ENCODE data around the gene GCAT.

GCAT gene

GRCh38 chr22:37862570-37863325, 55.0 kb downstream of the GCAT start:
- Histone ChIP-seq H2AFZ (ENCODE audit: low read length) (no peak overlapping the region), H3K36me3 (ENCODE audit: insufficient read depth, low read length) (peaks cover 95% of the 10 kb centered on the region), H3F3A (ENCODE audit: insufficient read depth, low read length) (0 out of 2 replicates have a peak, but pooled peaks cover 7% of the 10 kb centered on the region), H3K4me3 (ENCODE audit: low read depth, low read length, poor library complexity, severe bottlenecking) (no peak overlapping the region), H3K9me3 (ENCODE audit: low read length) (no peaks in the 10 kb centered on the region), H3K4me1 (ENCODE audit: insufficient read depth, low read length, severe bottlenecking) (no peaks in the 10 kb centered on the region), H3K79me2 (ENCODE audit: insufficient read depth, low read length) (no peaks in the 10 kb centered on the region), H3K27ac (ENCODE audit: low read depth, low read length, poor library complexity, severe bottlenecking) (no peak overlapping the region), H3K4me2 (ENCODE audit: low read length) (no peak overlapping the region), H3K9me2 (ENCODE audit: low read depth, low read length) (no peaks in the 10 kb centered on the region), H3K27me3 (ENCODE audit: insufficient read depth, low read length) (no peaks in the 10 kb centered on the region), H3K9ac (ENCODE audit: low read length) (no peak overlapping the region), H4K20me1 (ENCODE audit: insufficient read depth, low read length) (no peaks in the 10 kb centered on the region)
- TF ChIP-seq CTCF (IDR thresholded peaks at IDR 0.05; ENCODE audit: low read length) (no peak), EZH2 (IDR thresholded peaks at IDR 0.05; ENCODE audit: borderline replicate concordance, low read length) (no peak)

- Histone ChIP-seq H3K4me2 (ENCODE audit: low read length) (no peak overlapping the region), H3K9ac (ENCODE audit: low read length) (no peak overlapping the region), H3K79me2 (ENCODE audit: insufficient read depth, low read length) (no peaks in the 10 kb centered on the region), H3K9me2 (ENCODE audit: low read depth, low read length) (no peaks in the 10 kb centered on the region), H3K27me3 (ENCODE audit: insufficient read depth, low read length) (no peaks in the 10 kb centered on the region), H3K9me3 (ENCODE audit: low read length) (no peaks in the 10 kb centered on the region), H3K36me3 (ENCODE audit: insufficient read depth, low read length) (peaks cover 97% of the 10 kb centered on the region), H3K27ac (ENCODE audit: low read depth, low read length, poor library complexity, severe bottlenecking) (no peak overlapping the region), H3F3A (ENCODE audit: insufficient read depth, low read length) (0 out of 2 replicates have a peak, but pooled peaks cover 7% of the 10 kb centered on the region), H3K4me1 (ENCODE audit: insufficient read depth, low read length, severe bottlenecking) (no peaks in the 10 kb centered on the region), H2AFZ (ENCODE audit: low read length) (no peak overlapping the region), H3K4me3 (ENCODE audit: low read depth, low read length, poor library complexity, severe bottlenecking) (no peak overlapping the region), H4K20me1 (ENCODE audit: insufficient read depth, low read length) (no peaks in the 10 kb centered on the region)
- TF ChIP-seq CTCF (IDR thresholded peaks at IDR 0.05; ENCODE audit: low read length) (no peak), EZH2 (IDR thresholded peaks at IDR 0.05; ENCODE audit: borderline replicate concordance, low read length) (no peak)
Measured at GRCh38 chr22:37865510-37865909, 57.8 kb downstream of the GCAT start.
